ENCODE results near the gene NGF. TPM values are rescaled to one million over a fixed set of nuclear protein-coding genes. Genes with fewer than 3 reads are reported as not detected.
"Not testable (repeated sequence)": the region's sequence is repeated elsewhere in the genome, so short reads cannot be mapped to it uniquely, and the experiment has no call there.

The NGF gene
- total and polyA plus RNA-seq, 2 experiments from 2014 or later, result 0.37 to 2.6 TPM

DNA sequence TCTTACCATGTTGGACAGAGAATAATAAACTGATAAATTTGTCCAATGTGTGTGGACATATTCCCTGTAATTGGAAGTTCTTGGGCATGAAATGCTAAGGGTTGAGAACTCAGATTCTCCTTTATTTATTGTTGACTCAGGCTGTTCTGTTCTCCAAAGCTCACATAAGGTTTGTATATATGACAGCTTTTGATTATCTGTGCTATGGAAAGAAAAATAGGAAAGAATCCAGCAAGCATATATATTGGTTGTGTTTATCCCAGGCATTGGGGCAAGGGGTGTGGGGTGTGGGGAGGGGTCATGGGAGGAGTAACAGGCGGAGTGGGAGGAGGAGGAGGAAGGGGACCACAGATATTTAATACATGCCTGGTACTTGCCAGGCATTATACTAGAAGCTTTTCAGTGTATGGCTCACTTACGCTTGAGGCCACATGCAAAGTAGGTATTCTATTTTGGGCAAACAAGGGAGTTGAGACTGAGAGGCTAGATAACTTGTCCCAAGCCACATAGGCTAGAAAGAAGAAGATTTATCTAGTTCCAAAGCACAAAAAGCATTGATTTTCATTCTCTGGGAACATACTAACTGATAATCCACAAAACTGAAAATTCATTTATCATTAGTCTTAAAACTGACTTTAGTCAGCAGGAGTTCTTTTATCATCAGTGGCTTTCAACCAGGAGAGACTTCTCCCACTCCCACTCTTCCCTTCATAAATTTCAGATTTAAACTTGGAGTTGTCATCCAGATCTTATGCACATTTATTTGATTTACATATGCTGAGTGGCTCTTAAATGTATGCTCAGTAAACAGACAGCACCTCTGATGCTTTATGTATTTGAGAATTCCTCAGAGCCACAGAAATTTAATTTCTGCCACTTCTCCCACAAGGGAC is 27.2 kb downstream of the NGF start:
- H3K4me3 ChIP-seq, result no peak overlapping the region
- TF ChIP-seq, protein P1, sequence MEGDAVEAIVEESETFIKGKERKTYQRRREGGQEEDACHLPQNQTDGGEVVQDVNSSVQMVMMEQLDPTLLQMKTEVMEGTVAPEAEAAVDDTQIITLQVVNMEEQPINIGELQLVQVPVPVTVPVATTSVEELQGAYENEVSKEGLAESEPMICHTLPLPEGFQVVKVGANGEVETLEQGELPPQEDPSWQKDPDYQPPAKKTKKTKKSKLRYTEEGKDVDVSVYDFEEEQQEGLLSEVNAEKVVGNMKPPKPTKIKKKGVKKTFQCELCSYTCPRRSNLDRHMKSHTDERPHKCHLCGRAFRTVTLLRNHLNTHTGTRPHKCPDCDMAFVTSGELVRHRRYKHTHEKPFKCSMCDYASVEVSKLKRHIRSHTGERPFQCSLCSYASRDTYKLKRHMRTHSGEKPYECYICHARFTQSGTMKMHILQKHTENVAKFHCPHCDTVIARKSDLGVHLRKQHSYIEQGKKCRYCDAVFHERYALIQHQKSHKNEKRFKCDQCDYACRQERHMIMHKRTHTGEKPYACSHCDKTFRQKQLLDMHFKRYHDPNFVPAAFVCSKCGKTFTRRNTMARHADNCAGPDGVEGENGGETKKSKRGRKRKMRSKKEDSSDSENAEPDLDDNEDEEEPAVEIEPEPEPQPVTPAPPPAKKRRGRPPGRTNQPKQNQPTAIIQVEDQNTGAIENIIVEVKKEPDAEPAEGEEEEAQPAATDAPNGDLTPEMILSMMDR (IDR thresholded peaks at IDR 0.05; ENCODE audit: poor library complexity), result no peak
- TF ChIP-seq EZH2phosphoT487 (IDR thresholded peaks at IDR 0.05; ENCODE audit: low read depth, severe bottlenecking, unreplicated experiment), result no peak
- no peak for TF ChIP-seq EZH2 (IDR thresholded peaks at IDR 0.05; ENCODE audit: borderline replicate concordance)

DNA sequence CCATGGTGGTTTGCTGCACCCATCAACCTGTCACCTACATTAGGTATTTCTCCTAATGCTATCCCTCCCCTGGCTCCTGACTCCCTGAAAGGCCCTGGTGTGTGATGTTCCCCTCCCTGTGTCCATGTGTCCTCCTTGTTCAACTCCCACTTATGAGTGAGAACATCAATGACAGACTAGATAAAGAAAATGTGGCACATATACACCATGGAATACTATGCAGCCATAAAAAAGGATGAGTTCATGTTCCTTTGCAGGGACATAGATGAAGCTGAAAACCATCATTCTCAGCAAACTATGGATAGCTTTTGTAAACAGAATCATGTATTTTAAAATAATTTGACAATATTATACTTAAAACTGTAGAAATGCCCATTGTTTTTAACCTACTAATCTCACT is 28.5 kb downstream of the NGF start:
- H3K27ac ChIP-seq, result not testable (repeated sequence)

More for the DNA sequence above, 27.2 kb downstream of the NGF start:
- DNase-seq (ENCODE audit: low spot score), result no peak
- Histone ChIP-seq H3K27me3 (no peaks in the 10 kb centered on the region), H3K9me3 (ENCODE audit: low read depth) (no peaks in the 10 kb centered on the region), H3K79me2 (no peaks in the 10 kb centered on the region), H3K9me2 (replicated peaks; ENCODE audit: insufficient read depth) (no peaks in the 10 kb centered on the region), H2AFZ (no peak overlapping the region), H3K36me3 (replicated peaks; ENCODE audit: insufficient read depth, low read depth) (no peaks in the 10 kb centered on the region), H4K20me1 (ENCODE audit: insufficient read depth, poor library complexity, severe bottlenecking) (no peaks in the 10 kb centered on the region), H3K4me1 (ENCODE audit: insufficient read depth) (no peaks in the 10 kb centered on the region), H3K4me2 (no peak overlapping the region), H3K27ac (no peak overlapping the region)
- WGBS (ENCODE audit: low lambda C conversion rate, missing lambda C conversion rate), result 81% methylated on average over 2 of the region's 2 CpGs

DNA sequence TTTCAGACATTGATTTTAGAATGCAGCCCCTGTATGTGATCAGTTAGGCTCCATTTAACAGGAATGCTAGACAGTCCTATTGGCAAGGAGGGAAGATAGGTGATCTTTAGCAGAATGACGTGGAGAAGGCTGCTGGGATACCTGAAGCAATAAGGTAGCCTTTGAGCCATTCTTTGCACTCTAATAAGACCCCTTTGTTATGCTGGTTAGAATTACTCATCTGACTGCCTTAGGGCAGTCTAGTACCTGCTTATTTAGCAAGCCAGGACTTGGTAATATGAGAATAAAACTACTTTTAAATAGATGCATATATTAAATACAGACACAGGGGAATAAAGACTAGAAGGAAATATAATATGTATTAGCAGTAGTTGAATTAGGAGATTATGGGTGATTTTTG is 29.1 kb downstream of the NGF start:
- 94% methylated on average over 1 of the region's 1 CpG for WGBS (ENCODE audit: low lambda C conversion rate, missing lambda C conversion rate)
- no peaks in the 10 kb centered on the region for H3K27me3 ChIP-seq
- H4K20me1 ChIP-seq (ENCODE audit: insufficient read depth, poor library complexity, severe bottlenecking), result no peaks in the 10 kb centered on the region
- H3K36me3 ChIP-seq (replicated peaks; ENCODE audit: insufficient read depth, low read depth), result no peaks in the 10 kb centered on the region
- H3K4me1 ChIP-seq (ENCODE audit: insufficient read depth), result no peaks in the 10 kb centered on the region
- TF ChIP-seq EZH2phosphoT487 (IDR thresholded peaks at IDR 0.05; ENCODE audit: low read depth, severe bottlenecking, unreplicated experiment), result no peak
- no peak overlapping the region for H3K4me3 ChIP-seq
- H3K27ac ChIP-seq, result no peak overlapping the region
- DNase-seq (ENCODE audit: low spot score), result no peak
- no peaks in the 10 kb centered on the region for H3K79me2 ChIP-seq
- no peak overlapping the region for H3K4me2 ChIP-seq
- H3K9me3 ChIP-seq (ENCODE audit: low read depth), result no peaks in the 10 kb centered on the region
- no peaks in the 10 kb centered on the region for H3K9me2 ChIP-seq (replicated peaks; ENCODE audit: insufficient read depth)
- H2AFZ ChIP-seq, result no peak overlapping the region

More for the DNA sequence above, 28.5 kb downstream of the NGF start:
- H3K9me3 ChIP-seq (ENCODE audit: low read depth); H2AFZ ChIP-seq; H3K9me2 ChIP-seq (replicated peaks; ENCODE audit: insufficient read depth); H4K20me1 ChIP-seq (ENCODE audit: insufficient read depth, poor library complexity, severe bottlenecking); H3K4me1 ChIP-seq (ENCODE audit: insufficient read depth); H3K4me2 ChIP-seq; H3K79me2 ChIP-seq; H3K36me3 ChIP-seq (replicated peaks; ENCODE audit: insufficient read depth, low read depth); H3K27me3 ChIP-seq; H3K4me3 ChIP-seq; DNase-seq (ENCODE audit: low spot score): not testable (repeated sequence)

DNA sequence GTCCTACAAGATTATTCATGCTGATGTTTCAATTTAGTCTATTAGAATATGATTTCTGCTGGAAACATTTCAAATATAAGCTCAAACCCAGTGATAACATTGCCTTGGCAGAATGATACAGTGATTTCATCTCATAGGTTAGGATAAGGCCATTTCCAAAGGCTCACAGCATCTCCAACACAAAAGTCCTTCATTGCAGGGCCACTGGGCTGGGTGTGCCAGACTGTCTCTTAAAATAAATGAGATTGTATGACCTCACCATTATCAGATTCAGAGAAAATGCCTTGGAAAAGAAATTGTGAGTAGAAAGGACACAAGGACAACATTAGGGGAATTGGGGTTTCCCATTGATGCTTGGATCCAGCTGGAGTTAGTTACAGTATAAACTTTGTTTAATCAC is 30.4 kb downstream of the NGF start:
- H3K9me3 ChIP-seq (ENCODE audit: low read depth), result no peaks in the 10 kb centered on the region
- H3K4me1 ChIP-seq (ENCODE audit: insufficient read depth), result peaks cover under 1% of the 10 kb centered on the region
- no peak overlapping the region for H3K4me3 ChIP-seq
- H3K79me2 ChIP-seq, result no peaks in the 10 kb centered on the region
- H2AFZ ChIP-seq, result no peak overlapping the region
- no peak for TF ChIP-seq EZH2phosphoT487 (IDR thresholded peaks at IDR 0.05; ENCODE audit: low read depth, severe bottlenecking, unreplicated experiment)
- TF ChIP-seq, protein P1 (IDR thresholded peaks at IDR 0.05; ENCODE audit: poor library complexity), result no peak
- TF ChIP-seq EZH2 (IDR thresholded peaks at IDR 0.05; ENCODE audit: borderline replicate concordance), result no peak
- H4K20me1 ChIP-seq (ENCODE audit: insufficient read depth, poor library complexity, severe bottlenecking), result no peaks in the 10 kb centered on the region
- H3K27me3 ChIP-seq, result no peaks in the 10 kb centered on the region
- H3K9me2 ChIP-seq (replicated peaks; ENCODE audit: insufficient read depth), result no peaks in the 10 kb centered on the region
- H3K4me2 ChIP-seq, result no peak overlapping the region
- no peak overlapping the region for H3K27ac ChIP-seq
- no peaks in the 10 kb centered on the region for H3K36me3 ChIP-seq (replicated peaks; ENCODE audit: insufficient read depth, low read depth)
- DNase-seq (ENCODE audit: low spot score), result no peak
